ENCODE data around the gene BNC2. TPM values are rescaled to one million over a fixed set of nuclear protein-coding genes. Genes with fewer than 3 reads are reported as not detected.

BNC2 gene
- total and polyA plus RNA-seq, 2 of the 4 experiments (the other 2 are of a cell fraction): 15.5 to 45.2 TPM

DNA sequence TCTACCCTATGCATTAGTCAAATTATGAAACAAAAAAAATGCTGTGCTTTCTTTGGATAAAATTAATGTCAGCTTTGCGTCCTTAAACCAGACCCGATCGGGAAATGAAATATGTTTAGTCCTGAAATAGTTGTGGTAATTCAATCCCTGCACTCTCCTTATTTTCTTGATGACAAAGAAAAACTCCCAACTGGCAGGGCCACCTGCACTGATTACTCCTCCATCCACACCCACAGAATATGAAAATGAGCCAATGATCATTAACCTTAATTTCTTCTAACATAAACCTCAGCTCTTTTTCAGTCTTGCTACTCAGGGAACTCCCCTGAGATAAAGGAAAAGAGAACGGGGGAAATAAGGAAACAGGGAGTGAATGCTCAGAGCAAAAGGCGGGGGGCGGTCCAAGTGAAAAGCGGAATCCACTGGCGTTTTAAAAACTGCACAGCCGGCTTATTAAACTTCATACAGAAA lies 245.3 kb downstream of the BNC2 start:
- CTCF ChIA-PET: interaction anchor here (0.5 kb wide), 1 partner anchor 62 kb away, joined by 6 read pairs; no protein-coding TSS in a partner anchor
- Histone ChIP-seq H3K4me2 (ENCODE audit: low read depth, low read length) (peak overlapping the region; percentile 56; the same call in 1 of the 2 replicates), H3K4ac (ENCODE audit: low read depth, low read length) (peak overlapping the region; percentile 67; the same call in 1 of the 2 replicates), H4K20me1 (ENCODE audit: insufficient read depth, low read length) (no peaks in the 10 kb centered on the region), H2BK20ac (ENCODE audit: low read depth, low read length) (peak overlapping the region; percentile 87; the same call in 1 of the 2 replicates), H3K27me3 (ENCODE audit: control insufficient read depth, insufficient read depth, low read length) (no peaks in the 10 kb centered on the region), H3K14ac (replicated peaks; ENCODE audit: low read depth, low read length) (0 out of 2 replicates have a peak overlapping the region, but pooled peaks have one; percentile 38), H4K8ac (ENCODE audit: low read depth in 2 of 2, low read length in 2 of 2) (peak overlapping the region in 1 of 2 experiments; percentile 66; a peak in 1 of 4 replicates), H2BK15ac (ENCODE audit: low read depth, low read length) (no peak overlapping the region; the same call in 2 of the 3 replicates), H3K4me3 (ENCODE audit: insufficient read depth, low read depth, low read length) (no peak overlapping the region), H3K9me1 (ENCODE audit: insufficient read depth, low read length) (peaks cover 6% of the 10 kb centered on the region), H3K9me3 (ENCODE audit: control insufficient read depth, insufficient read depth, low read length) (no peaks in the 10 kb centered on the region), H3K36me3 (ENCODE audit: control insufficient read depth, insufficient read depth, low read length) (no peaks in the 10 kb centered on the region), H3K23ac (ENCODE audit: low read depth, low read length) (no peak overlapping the region), H2AK9ac (replicated peaks; ENCODE audit: low read depth, low read length, poor library complexity) (no peak overlapping the region), H3K79me1 (ENCODE audit: low read depth in 1 of 2, low read length in 2 of 2) (peaks cover 19 to 60% of the 10 kb centered on the region in 2 experiments), H3K56ac (ENCODE audit: extremely low read depth, insufficient read depth, low read length) (no peak overlapping the region), H3K18ac (ENCODE audit: low read depth, low read length) (peak overlapping the region; percentile 21; the same call in 1 of the 2 replicates), H3K9ac (ENCODE audit: low read depth, low read length) (no peak overlapping the region), H3K27ac (ENCODE audit: insufficient read depth, low read length) (peak overlapping the region; percentile 42; the same call in 1 of the 2 replicates), H4K5ac (ENCODE audit: low read depth, low read length) (0 out of 2 replicates have a peak overlapping the region, but pooled peaks have one; percentile 65), H2BK120ac (ENCODE audit: low read depth, low read length) (peak overlapping the region; percentile 85), H2AK5ac (ENCODE audit: low read depth, low read length) (no peak overlapping the region), H4K91ac (ENCODE audit: insufficient read depth, low read depth, low read length) (no peak overlapping the region), H3K4me1 (ENCODE audit: control insufficient read depth, insufficient read depth, low read length) (peaks cover 26% of the 10 kb centered on the region), H2BK5ac (ENCODE audit: low read depth, low read length, poor library complexity, severe bottlenecking) (peak overlapping the region; percentile 14), H2AFZ (replicated peaks; ENCODE audit: low read length, poor library complexity) (no peak overlapping the region)
- no peak for TF ChIP-seq RFX5 (IDR thresholded peaks at IDR 0.05; ENCODE audit: low read depth, low read length)
- no peak for TF ChIP-seq RCOR1 (IDR thresholded peaks at IDR 0.05; ENCODE audit: insufficient replicate concordance, low read length)
- no peak for TF ChIP-seq CHD1 (IDR thresholded peaks at IDR 0.05; ENCODE audit: low read depth, low read length)
- no peak for TF ChIP-seq POLR2A (IDR thresholded peaks at IDR 0.05; ENCODE audit: low read depth, low read length)
- TF ChIP-seq, protein P1, sequence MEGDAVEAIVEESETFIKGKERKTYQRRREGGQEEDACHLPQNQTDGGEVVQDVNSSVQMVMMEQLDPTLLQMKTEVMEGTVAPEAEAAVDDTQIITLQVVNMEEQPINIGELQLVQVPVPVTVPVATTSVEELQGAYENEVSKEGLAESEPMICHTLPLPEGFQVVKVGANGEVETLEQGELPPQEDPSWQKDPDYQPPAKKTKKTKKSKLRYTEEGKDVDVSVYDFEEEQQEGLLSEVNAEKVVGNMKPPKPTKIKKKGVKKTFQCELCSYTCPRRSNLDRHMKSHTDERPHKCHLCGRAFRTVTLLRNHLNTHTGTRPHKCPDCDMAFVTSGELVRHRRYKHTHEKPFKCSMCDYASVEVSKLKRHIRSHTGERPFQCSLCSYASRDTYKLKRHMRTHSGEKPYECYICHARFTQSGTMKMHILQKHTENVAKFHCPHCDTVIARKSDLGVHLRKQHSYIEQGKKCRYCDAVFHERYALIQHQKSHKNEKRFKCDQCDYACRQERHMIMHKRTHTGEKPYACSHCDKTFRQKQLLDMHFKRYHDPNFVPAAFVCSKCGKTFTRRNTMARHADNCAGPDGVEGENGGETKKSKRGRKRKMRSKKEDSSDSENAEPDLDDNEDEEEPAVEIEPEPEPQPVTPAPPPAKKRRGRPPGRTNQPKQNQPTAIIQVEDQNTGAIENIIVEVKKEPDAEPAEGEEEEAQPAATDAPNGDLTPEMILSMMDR (conservative IDR thresholded peaks at IDR 0.05; ENCODE audit: low read depth, low read length): no peak
- TF ChIP-seq, protein P2, sequence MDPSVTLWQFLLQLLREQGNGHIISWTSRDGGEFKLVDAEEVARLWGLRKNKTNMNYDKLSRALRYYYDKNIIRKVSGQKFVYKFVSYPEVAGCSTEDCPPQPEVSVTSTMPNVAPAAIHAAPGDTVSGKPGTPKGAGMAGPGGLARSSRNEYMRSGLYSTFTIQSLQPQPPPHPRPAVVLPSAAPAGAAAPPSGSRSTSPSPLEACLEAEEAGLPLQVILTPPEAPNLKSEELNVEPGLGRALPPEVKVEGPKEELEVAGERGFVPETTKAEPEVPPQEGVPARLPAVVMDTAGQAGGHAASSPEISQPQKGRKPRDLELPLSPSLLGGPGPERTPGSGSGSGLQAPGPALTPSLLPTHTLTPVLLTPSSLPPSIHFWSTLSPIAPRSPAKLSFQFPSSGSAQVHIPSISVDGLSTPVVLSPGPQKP (IDR thresholded peaks at IDR 0.05; ENCODE audit: borderline replicate concordance, low read depth, low read length): no peak
- TF ChIP-seq, protein P3, sequence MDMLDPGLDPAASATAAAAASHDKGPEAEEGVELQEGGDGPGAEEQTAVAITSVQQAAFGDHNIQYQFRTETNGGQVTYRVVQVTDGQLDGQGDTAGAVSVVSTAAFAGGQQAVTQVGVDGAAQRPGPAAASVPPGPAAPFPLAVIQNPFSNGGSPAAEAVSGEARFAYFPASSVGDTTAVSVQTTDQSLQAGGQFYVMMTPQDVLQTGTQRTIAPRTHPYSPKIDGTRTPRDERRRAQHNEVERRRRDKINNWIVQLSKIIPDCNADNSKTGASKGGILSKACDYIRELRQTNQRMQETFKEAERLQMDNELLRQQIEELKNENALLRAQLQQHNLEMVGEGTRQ (IDR thresholded peaks at IDR 0.05; ENCODE audit: low read depth, low read length): no peak
- no peak for TF ChIP-seq MAFK (IDR thresholded peaks at IDR 0.05; ENCODE audit: low read depth, low read length)
- TF ChIP-seq SMC3 (IDR thresholded peaks at IDR 0.05; ENCODE audit: low read depth, low read length): no peak
- TF ChIP-seq NFE2L2 (IDR thresholded peaks at IDR 0.05; ENCODE audit: low read depth, low read length): no peak
- no peak for TF ChIP-seq BHLHE40 (IDR thresholded peaks at IDR 0.05; ENCODE audit: low read depth, low read length)
- no peak for TF ChIP-seq RAD21 (IDR thresholded peaks at IDR 0.05; ENCODE audit: low read length)
- no peak for TF ChIP-seq CEBPB (IDR thresholded peaks at IDR 0.05; ENCODE audit: low read depth, low read length)
- TF ChIP-seq MXI1 (IDR thresholded peaks at IDR 0.05; ENCODE audit: borderline replicate concordance, low read depth, low read length): no peak
- TF ChIP-seq MAZ (IDR thresholded peaks at IDR 0.05; ENCODE audit: borderline replicate concordance, low read depth, low read length): no peak
- POLR2A ChIA-PET (ENCODE audit: unreplicated experiment): no interaction called here
- dilution Hi-C loops (cut with HindIII; ENCODE audit: low sequenced_read_pairs, unreplicated experiment) (no loop called here), intact Hi-C loops (cut with micrococcal nuclease) (loop anchor here (5.0 to 10.0 kb wide), 5 partner anchors 82 to 430 kb away; no protein-coding TSS in a partner anchor), in situ Hi-C loops (cut with MboI; ENCODE audit: low sequenced_read_pairs) (loop anchor here (25.0 kb wide), 1 partner anchor 837 kb away; no protein-coding TSS in a partner anchor)
- ATAC-seq (ENCODE audit: low read depth) (no peak), DNase-seq (no peak)
- WGBS, 2 experiments (ENCODE audit: extremely low coverage in 2 of 2, insufficient read length in 1 of 2): no CpG with 5 or more reads among the region's 9 CpGs
- BruUV-seq (replicated peaks): no TSS peak
